Hematopoietic multipotent progenitor cell treated with erythropoietin and hydrocortisone succinate and interleukin-3 and kit ligand, for 17 days (in vitro differentiated cells): ENCODE measurements around the gene SPDYE17.
"Not testable (repeated sequence)": the region's sequence is repeated elsewhere in the genome, so short reads cannot be mapped to it uniquely, and the experiment has no call there.

Experiments
- DNase-seq: peaks from one replicate; pipeline ENCODE4 v3.0.0-alpha.2; 2015; ENCODE audit warnings: low spot score

SPDYE17 gene

DNA sequence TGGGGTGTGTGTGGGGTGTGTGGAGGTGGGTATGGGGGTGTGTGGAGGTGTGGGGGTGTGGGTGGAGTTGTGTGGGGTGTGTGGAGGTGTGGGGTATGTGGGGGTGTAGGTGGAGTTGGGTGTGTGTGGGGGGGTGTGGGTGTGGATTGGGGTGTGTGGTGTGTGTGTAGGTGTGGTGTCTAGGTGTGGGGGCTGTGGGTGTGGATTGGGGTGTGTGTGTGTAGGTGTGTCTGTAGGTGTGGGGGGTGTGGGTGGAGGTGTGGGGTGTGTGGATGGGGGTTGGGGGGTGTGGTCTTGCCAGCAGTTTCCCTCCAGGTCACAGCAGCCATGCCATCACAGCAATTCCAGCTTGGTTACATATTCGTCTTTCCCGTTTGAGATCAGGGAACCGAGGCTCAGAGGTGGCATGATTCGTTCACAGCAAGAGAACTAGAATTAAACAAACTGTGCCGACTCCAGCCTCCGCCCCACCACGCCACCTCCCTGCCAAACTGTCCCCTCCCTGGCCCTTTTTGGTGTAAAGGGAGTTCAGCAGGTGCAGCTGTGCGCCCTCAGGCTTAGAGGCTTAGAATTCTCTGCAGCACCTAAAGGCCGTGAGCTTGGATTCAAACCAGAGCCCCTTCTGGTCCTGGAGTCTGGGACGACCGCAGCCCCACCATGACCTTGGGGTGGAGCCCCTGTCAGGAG, 33.3 kb downstream of the SPDYE17 start:
- not testable (repeated sequence) for DNase-seq

DNA sequence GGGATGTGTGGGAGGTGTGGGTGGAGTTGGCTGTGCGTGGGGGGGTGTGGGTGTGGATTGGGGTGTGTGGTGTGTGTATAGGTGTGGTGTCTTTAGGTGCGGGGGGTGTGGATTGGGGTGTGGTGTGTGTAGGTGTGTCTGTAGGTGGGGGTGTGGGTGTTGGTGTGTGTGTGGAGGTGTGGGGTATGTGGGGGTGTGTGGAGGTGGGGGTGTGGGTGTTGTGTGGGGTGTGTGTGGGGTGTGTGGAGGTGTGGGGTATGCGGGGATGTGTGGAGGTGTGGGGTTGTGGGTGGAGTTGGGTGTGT, 33.9 kb downstream of the SPDYE17 start:
- DNase-seq, result no peak

DNA sequence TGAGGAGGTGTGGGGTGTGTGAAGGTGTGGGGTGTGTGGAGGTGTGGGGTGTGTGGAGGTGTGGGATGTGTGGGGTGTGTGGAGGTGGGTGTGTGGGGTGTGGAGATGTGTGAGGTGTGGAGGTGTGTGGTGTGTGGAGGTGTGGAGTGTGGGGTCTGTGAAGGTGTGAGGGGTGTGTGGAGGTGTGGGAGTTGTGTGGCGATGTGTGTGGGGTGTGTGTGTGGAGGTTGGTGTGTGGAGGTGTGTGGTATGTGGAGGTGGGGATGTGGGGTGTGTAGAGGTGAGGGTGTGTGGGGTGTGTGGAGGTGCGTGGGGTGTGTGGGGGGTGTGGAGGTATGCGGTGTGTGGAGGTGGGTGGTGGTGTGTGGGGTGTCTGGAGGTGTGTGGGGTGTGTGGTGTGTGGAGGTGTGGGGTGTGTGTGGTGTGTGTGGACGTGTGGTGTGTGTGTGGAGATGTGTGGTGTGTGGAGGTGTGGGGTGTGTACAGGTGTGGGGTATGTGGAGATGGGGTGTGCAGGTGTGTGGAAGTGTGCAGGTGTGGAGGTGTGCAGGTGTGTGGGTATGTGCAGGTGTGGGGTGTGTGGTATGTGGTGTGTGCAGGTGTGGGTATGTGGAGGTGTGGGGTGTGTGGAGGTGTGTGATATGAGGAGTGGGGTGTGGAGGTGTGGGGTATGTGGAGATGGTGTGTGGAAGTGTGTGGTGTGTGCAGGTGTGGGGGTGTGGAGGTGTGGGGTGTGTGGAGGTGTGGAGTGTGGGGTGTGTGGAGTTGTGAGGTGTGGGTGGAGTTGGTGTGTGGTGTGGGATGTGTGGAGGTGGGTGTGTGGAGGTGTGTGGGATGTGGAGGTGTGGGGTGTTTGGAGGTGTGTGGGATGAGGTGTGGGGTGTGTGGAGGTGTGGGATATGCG, 34.5 kb downstream of the SPDYE17 start:
- DNase-seq, result no peak

DNA sequence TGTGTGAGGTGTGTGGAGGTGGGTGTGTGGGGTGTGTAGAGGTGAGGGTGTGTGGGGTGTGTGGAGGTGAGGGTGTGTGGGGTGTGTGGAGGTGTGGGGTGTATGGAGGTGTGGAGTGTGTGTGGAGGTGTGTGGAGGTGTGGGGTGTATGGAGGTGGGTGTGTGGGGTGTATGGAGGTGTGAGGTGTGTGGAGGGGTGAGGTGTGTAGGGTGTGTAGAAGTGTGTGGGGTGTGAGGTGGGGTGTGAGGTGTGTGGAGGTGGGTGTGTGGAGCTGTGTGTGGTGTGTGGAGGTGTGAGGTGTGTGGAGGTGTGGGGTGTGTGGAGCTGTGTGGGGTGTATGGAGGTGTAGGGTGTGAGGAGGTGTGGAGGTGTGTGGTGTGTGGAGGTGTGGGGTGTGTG, 35.2 kb downstream of the SPDYE17 start:
- DNase-seq, result not testable (repeated sequence)

DNA sequence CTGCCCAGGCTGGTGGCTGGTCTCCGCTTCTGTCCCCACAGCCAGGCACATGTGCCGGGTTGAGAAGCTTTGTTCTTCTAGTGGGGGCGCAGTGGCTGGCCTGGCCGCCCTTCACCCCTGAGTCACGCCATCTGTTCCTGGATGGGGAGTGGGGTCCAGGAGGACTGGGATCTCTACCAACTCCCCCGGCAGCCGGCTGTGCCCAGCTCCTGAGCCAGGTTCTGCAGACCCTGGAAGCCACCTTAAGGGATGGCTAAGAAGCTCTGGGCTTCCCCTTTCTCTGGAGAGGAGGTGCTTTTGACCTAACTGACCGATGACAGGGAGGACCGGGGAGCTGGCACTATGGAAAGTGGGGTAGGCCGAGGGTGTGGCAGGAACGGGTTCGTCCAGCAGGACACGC, 37.9 kb downstream of the SPDYE17 start:
- DNase-seq, result not testable (repeated sequence)

DNA sequence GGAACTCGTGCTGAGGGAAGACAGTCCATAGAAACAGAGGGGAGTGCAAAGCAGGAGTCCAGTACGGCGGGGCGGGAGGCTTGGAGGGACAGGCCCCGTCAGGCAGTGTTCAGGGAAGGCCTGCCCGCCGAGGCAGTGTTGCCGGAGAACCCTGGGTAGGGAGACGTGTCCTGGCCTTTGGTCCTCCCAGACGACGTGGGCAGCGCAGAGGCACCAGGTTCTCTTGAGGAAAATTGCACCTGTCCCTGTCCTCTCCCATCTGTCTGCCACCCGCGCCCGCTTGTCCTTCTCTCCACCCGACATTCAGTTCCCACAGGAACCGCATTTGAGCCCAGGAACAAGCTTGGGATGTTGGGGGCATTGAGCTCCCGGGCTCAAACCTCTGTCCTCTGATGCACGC, 38.3 kb downstream of the SPDYE17 start:
- not testable (repeated sequence) for DNase-seq

DNA sequence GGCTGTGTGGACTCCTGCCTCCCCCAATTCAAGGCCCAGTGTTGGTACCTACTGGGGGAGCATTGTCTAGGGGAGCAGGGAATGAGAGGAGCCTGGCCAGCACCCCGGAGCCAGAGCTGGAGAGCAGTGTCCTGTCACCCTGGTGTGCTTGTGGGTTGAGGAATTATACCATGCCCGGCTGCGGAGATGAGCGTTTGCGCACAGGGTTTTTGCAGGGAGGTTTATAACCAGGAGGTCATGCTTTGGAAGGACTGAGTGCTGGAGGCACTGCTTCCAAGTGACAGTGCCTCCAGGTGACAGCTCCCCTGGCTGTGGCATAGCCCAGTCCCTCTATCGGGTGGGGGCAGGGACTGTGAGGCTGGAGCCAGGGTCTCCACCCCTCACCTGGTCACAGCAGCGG, 39.3 kb downstream of the SPDYE17 start:
- not testable (repeated sequence) for DNase-seq

DNA sequence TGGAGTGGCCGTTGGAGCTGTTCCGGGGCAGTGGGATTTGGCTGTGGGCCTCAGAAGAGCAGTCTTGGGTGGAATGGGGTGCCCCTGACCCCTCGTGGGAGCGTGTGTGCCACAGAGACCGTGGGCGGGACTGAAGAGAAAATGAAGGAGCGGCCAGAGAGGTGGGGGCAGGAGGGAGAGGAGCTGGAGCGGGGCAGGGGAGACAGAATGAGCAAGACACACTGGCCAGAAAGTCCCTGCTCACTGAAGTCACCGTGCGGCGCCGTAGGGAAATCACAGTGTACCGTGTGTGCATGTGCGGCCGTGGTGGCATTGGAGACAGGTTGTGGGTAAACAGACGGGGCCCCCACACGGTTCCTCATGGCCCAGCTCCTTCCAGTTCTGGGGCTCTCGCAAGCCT, 40.0 kb downstream of the SPDYE17 start:
- not testable (repeated sequence) for DNase-seq

DNA sequence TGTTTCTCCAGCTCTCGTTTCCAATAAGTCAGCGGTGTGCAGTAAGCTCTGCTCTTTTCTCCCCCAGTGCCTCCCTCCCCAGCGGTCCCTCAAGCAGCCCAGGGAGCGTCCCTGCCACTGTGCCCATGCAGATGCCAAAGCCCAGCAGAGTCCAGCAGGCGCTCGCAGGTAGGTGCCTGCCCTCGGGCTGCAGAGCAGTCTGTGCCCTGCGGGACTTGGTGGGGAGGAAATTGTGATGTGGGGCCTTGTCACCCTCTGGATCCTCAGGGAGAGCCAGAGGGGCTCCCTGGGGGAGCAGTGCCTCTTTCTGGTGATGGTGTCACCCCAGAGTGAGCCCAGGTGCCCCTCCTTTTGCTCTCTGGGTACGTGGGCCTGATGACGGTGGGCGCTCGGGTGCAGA, 42.0 kb downstream of the SPDYE17 start:
- DNase-seq, result not testable (repeated sequence)

DNA sequence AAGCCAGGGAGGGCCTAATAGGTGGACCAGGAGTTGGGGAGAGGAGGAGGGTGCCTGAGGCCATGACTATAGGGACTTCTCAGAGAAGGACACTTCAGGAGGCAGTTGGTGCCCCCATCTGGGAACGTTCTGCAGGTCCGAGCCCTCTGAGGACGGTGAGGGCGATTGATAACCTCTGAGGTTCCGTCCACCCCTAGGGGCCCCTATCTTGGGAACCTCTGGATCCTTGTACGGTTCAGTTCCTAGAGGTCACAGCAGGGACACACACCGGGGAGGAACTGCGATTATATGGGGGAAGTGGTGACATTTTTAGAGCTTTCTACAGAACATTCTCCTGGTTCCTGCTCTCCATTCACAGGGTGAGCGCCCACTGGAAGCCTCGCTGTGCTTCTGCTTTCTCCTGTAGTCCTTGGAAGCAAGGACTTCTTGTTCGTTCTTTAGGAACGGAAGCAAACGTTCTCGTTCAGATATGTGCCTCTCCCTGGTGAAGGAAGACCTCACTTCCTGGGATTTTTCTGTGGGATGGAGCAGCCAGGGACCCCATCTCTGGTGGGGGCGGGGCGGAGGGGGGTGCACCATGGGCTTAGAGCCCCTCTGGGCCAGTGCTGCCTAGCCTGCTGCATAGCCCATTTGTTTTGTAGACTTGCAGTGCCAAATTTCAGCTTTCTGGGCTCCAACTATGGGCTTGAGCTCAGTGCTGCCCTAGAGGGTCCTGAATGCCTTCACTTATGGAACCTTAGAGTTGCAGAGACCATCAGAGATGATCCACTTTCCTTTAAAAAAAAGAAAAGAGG, 46.0 kb downstream of the SPDYE17 start:
- not testable (repeated sequence) for DNase-seq

DNA sequence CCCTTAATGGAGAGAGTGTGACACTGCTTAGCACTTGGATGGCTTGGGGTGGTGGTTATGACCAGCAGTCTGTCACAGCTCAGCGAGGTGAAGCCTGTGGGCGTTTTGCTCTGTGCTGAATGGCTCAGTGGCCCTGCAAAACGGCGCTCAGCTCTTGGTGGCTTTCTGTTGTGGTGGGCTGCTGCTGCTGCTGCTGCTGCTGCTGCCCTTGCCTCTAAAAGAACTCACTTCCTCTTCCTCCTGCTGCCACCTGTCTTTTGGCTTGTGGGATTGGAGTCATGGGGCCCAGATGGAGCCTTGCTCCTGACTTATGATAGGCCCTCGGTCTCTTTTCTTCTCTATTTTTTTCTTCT, 47.4 kb downstream of the SPDYE17 start:
- not testable (repeated sequence) for DNase-seq

DNA sequence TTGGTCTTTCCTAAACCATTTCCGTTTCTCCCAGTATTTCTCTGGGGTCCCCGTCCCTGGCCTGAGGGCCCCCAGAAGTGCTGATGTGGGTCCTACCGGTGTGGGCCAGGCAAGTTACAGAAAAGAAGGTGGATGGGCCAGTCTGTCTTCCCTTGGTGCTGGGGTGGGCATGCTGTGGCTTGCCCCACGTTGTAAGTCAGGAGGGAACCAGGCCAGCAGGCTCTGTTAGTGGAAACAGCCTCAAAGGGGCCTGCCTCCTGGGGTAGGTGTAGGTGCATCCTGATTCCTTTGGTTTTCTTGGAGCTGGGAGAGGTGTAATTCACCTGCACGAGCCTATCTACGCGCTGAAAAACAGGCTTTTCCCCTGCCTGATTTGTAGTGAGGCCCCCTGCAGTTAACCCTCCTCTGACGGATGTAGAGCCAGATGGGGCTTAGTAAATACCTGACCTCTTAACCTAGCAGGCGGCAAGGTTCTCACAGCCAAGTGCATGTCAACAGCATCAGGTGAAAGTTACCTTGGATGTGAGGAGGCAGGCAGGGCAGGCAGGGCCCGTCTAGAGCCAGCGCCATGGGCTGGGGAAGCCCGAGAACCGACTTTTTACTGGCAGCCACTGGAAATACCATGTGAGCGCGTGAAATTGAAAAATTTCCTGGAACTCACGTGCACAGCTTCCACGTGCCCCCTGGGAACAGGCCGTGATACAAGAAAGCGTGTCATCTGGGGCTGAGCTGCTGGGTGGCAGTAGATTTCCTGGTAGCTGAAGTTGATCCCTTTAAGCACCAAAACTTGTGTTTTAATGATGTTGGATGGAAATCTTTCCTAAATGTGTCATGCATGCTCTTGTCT, 48.0 kb downstream of the SPDYE17 start:
- DNase-seq, result not testable (repeated sequence)

DNA sequence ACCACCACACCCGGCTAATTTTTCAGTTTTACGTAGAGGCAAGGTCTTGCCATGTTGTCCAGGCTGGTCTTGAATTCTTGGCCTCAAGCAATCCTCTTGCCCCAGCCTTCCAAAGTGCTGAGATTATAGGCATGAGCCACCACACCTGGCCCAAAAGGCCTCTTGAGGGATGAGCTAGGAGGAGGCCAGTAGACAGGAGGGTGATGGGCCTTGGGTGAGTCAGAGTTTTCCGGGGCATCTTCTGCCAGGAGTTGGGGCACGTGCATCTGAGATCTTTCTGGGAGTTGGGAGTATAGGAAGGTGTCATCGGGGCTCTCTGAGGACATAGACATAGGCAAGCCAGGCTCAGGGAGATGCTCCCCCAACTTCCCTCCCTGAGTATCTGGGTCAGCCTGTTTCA, 48.8 kb downstream of the SPDYE17 start:
- DNase-seq, result not testable (repeated sequence)

DNA sequence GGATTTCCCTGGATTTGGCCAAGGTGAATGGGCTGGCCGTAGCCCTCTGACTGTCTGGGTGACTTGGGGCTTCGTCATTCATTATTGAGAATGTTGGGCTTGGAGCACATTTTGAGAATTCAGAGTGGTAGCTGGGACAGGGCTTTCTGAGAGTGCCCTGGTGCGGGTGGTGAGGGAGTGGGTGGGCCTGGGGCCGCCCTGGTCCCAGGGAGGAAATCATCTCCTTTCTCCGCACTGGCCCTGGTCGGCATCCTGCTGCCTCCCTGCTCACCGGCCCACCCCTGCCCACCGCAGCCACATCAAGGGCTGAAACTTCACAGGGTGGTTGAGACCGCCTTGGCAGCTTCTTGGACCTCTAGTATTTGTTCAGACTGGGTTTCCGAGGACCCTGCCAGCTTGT, 49.7 kb downstream of the SPDYE17 start:
- DNase-seq, result not testable (repeated sequence)

DNA sequence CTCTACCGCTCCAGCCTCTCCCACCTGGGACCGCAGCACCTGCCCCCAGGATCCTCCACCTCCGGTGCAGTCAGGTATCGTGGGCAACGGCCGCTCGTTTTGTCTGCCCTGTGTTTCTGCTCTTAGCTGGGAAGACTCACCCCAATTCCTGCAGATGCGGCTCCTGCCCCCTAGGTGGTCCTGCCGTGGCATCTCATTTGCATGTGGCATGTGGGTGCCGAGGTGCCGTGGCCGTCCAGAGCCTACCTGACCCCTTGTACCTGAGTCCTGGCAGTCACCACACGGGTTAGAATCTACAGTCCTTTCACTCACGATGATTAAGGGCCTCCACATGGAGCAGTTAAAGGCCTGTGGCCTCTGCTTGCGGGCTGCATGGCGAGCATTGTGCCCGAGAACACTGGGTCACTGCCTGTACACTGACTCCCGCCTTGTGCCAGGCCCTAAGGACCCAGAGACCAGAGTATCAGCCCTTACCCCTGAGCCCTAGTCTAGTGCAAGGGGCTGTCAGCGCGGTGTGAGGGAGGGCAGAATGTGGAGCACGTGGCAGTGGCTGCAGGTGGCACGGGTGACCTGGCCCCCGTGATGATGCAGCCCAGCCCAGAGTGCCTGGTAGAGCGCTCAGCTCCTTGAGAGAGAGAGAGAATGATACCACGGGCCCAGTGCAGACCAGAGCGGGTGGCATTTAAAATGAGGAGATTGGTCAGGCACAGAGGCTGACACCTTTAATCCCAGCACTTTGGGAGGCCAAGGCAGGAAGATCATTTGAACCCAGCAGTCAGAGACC, 50.8 kb downstream of the SPDYE17 start:
- not testable (repeated sequence) for DNase-seq

DNA sequence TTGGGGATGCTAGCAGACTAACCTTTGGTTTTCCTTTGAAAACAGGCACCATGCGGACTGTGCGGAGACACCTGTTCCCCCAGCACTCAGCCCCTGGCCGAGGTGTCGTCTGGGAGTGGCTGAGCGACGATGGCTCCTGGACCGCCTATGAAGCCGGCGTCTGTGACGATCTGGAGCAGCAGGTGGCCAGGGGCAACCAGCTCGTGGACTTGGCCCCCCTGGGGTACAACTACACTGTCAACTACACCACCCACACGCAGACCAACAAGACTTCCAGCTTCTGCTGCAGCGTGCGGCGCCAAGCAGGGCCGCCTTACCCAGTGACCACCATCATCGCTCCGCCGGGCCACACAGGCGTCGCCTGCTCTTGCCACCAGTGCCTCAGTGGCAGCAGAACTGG, 51.6 kb downstream of the SPDYE17 start:
- DNase-seq, result not testable (repeated sequence)

DNA sequence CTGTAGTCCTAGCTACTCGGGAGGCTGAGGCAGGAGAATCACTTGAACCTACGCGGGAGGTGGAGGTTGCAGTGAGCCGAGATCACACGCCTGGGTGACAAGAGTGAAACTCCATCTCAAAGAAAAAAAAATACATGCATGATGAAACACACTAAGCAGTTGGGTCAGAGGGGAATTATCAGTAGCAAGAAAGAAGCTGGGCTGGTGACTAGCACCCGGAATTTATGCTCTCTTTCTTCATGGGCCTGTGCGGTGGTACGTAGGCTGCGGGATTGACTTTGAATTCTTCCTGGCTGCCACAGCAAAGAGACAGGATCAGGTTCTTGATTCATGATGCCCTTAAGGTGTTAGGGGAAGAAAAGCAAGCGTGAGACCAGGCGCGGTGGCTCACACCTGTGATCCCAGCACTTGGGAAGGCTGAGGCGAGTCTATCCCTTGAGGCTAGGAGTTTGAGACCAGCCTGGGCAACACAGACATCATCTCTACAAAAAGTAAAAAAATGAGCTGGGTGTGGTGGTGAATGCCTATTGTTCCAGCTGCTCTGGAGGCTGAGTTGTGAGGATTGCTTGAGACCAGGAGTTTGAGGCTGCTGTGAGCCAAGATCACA, 54.3 kb downstream of the SPDYE17 start:
- DNase-seq, result not testable (repeated sequence)

DNA sequence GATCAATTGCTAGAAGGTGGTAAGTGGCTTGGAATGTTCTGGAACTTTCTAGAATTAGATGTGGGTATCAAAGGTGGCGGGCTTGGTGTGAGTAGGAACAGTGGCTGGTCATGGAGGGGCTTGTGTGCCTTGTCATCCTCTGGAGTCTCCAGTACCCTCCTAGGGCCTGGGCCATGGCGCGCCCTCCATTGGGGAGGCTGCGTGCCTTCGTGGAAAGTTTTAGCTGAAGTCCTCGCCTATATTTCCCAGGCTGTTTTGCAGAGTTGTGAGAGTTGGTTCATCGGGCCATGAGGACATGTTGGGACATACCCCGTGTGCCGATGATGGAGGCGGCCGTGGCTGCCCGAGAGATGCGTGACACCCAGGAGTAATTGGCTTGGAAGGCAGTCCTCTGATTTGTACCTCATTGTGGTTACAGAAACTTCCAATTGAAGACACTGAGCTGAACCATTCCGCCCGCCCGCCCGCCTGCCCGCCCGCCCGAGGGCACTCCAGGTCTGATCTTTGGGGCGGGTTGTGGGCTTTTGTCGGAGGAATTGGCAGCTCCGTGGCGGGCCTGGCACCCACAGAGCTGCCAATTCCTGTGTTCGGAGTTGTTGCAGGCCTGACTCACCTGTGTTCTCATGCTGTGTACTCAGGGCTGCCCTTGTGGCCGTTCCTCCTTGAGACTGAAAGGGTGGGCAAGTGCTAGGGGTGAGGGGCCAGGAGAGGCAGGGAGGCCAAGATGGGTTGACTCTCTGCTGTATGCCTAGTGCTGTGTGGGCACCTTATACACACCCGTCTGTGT, 57.2 kb downstream of the SPDYE17 start:
- not testable (repeated sequence) for DNase-seq

DNA sequence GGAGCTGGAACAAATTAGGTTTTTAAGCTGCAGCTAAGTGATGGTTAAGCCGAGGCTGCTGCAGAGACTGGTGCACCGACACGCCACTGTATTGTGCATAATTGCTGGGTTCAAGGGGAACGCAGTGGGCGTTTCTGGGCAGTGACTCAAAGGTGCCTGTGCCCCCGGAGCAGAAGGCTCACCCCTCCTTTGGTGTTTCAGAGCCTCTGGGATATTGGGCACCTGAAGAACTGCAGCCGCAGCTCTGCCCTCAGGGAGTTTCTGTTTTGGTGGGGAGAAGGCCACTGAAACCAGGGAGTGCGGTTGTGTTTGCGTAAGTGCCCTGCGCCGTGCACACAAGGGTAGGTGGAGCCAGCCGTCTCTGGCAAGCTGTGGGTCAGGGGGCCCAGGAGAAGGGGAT, 57.8 kb downstream of the SPDYE17 start:
- not testable (repeated sequence) for DNase-seq

DNA sequence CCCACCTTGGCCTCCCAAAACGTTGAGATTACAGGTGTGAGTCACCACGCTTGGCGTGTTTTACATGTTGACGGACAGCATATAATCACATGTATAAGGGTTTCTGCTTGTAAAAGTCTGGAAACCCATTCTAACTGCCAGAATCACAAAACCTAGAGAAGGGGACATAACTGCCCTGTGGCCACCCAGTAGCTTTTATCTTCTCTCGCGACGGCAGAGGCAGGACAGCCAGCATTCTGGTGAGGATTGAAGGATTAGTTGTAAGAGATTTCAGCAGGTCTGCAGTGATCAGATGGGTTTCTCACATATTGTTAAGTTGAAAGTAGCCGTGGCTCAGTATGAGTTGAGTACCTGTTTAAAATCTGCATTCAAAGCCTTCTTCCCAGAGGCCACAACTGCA, 59.8 kb downstream of the SPDYE17 start:
- DNase-seq, result not testable (repeated sequence)
